Panc1 (cell line): Measurements from ENCODE around the gene CPEB2. TPM values are rescaled to one million over a fixed set of nuclear protein-coding genes. Genes with fewer than 3 reads are reported as not detected.

Source experiments
- ATAC-seq: fragments of 200-7000 bp; cut with Tn5 transposase; 2 replicates; pipeline ENCODE4 v1.9.1; 2020; ENCODE audit warnings: mild to moderate bottlenecking, moderate library complexity
- BruUV-seq: library from RNA; stranded (reverse); fragments of 400-500 nt; replicated peaks from 2 replicates; lab custom pipeline; 2021; lab: Mats Ljungman, UMichigan
- CTCF ChIA-PET: fragments of 300-600 bp; sonication (Branson Sonifier 250); formaldehyde crosslinking; loops from one replicate; lab custom pipeline; 2022; ENCODE audit warnings: antibody characterized with exemption; lab: Charles Lee
- POLR2A ChIA-PET: fragments of 300-600 bp; sonication (Branson Sonifier 250); formaldehyde crosslinking; loops from one replicate; lab custom pipeline; 2022; ENCODE audit warnings: antibody characterized with exemption; lab: Charles Lee
- DNase-seq: peaks from one replicate; pipeline ENCODE4 v3.0.0-alpha.2; 2010; ENCODE audit warnings: low read depth, low spot score
- H3K27ac ChIP-seq: 2 replicates; pipeline ENCODE4 v1.5.1; 2011; ENCODE audit warnings: mild to moderate bottlenecking, low read length, inconsistent platforms
- H3K27me3 ChIP-seq: fragments of 200-500 bp; sonication (Bioruptor generic); 2 replicates; pipeline ENCODE4 v1.6.0; 2014; ENCODE audit warnings: low read length, inconsistent platforms; ENCODE audit not compliant: control insufficient read depth, insufficient read depth
- H3K36me3 ChIP-seq: fragments of 200-500 bp; sonication (Bioruptor generic); 2 replicates; pipeline ENCODE4 v1.5.1; 2014; ENCODE audit warnings: inconsistent platforms, mild to moderate bottlenecking, low read length, moderate library complexity; ENCODE audit not compliant: control insufficient read depth, insufficient read depth
- H3K4me1 ChIP-seq: 2 replicates; pipeline ENCODE4 v1.5.1; 2011; ENCODE audit warnings: inconsistent platforms, mild to moderate bottlenecking, low read length, moderate library complexity; ENCODE audit not compliant: control insufficient read depth, insufficient read depth
- H3K4me3 ChIP-seq, 2 experiments: 2 replicates each; pipeline ENCODE4 v1.5.1; 2011 to 2012; ENCODE audit warnings: low read depth in 2 of 2, low read length in 2 of 2, mild to moderate bottlenecking in 2 of 2, inconsistent platforms in 1 of 2, moderate library complexity in 1 of 2
- H3K9me3 ChIP-seq: fragments of 200-500 bp; sonication (Bioruptor generic); 2 replicates; pipeline ENCODE4 v1.5.1; 2014; ENCODE audit warnings: low read depth, mild to moderate bottlenecking, inconsistent platforms, low read length, moderate library complexity; ENCODE audit not compliant: control insufficient read depth, insufficient read depth
- CTCF ChIP-seq: fragments of 450-650 bp; IDR thresholded peaks from 2 replicates; pipeline ENCODE4 v1.5.1; 2017; ENCODE audit warnings: mild to moderate bottlenecking
- POLR2AphosphoS5 ChIP-seq: IDR thresholded peaks from 2 replicates; pipeline ENCODE4 v1.6.1; 2012; ENCODE audit warnings: mild to moderate bottlenecking, low read depth, low read length, moderate library complexity
- REST ChIP-seq, 2 experiments: IDR thresholded peaks; 2 replicates each; pipeline ENCODE4 v1.6.1; 2011 to 2012; ENCODE audit warnings: low read depth in 2 of 2, control low read depth in 1 of 2, low read length in 1 of 2, mild to moderate bottlenecking in 1 of 2, moderate library complexity in 1 of 2; ENCODE audit not compliant: insufficient read depth in 1 of 2
- SIN3A ChIP-seq: IDR thresholded peaks from 2 replicates; pipeline ENCODE4 v1.6.1; 2012; ENCODE audit warnings: low read depth, mild to moderate bottlenecking, low read length, moderate library complexity, borderline replicate concordance; ENCODE audit not compliant: insufficient read depth
- TCF7L2 ChIP-seq: IDR thresholded peaks from 2 replicates; pipeline ENCODE4 v1.6.1; 2011; ENCODE audit warnings: mild to moderate bottlenecking, low read depth, low read length, inconsistent platforms
- in situ Hi-C: cut with HindIII; loops from 2 replicates; pipeline ENCODE4 v1.10.0; 2016; ENCODE audit warnings: low sequenced_read_pairs, low pct_unique_long_range_greater_than_20kb
- intact Hi-C: fragments of 100-400 bp; cut with micrococcal nuclease; formaldehyde crosslinking; loops from one replicate; pipeline ENCODE4 v1.10.0; 2022; ENCODE audit not compliant: unreplicated experiment
- total RNA-seq: library from RNA; stranded (reverse); gene quantifications from one replicate; pipeline ENCODE4 v1.2.1, GENCODE V29; 2021; ENCODE audit not compliant: unreplicated experiment

CPEB2 gene
- total RNA-seq, 1 experiment from 2014 or later: 7.2 TPM

- Histone ChIP-seq H3K27me3 (no peaks in the 10 kb centered on the region), H3K4me1 (no peaks in the 10 kb centered on the region), H3K36me3 (no peaks in the 10 kb centered on the region), H3K27ac (no peak overlapping the region), H3K4me3 (no peak overlapping the region), H3K9me3 (no peaks in the 10 kb centered on the region)
- ChIA-PET POLR2A (no interaction called here), CTCF (no interaction called here)
- BruUV-seq: no TSS peak
- TF ChIP-seq REST (IDR thresholded peaks at IDR 0.05; ENCODE audit: insufficient read depth in 1 of 2, low read depth in 2 of 2, low read length in 1 of 2) (no peak), CTCF (no peak), POLR2AphosphoS5 (no peak), TCF7L2 (no peak), SIN3A (no peak)
- intact Hi-C loops: no loop called here
- no peak for ATAC-seq
- in situ Hi-C loops: loop anchor here (25.0 kb wide), 1 partner anchor 122 kb away; no protein-coding TSS in a partner anchor
- no peak for DNase-seq
Observed at GRCh38 chr4:14984448-14984847, 17.8 kb upstream of the CPEB2 start.

GRCh38 chr4:14985161-14985560 is 17.1 kb upstream of the CPEB2 start:
- in situ Hi-C loops (loop anchor here (25.0 kb wide), 1 partner anchor 123 kb away; no protein-coding TSS in a partner anchor), intact Hi-C loops (no loop called here)
- POLR2A ChIA-PET: no interaction called here
- ATAC-seq (no peak), DNase-seq (no peak)
- BruUV-seq: no TSS peak
- CTCF ChIA-PET: no interaction called here
- H3K9me3 ChIP-seq: no peaks in the 10 kb centered on the region
- no peak for TF ChIP-seq SIN3A
- no peak for TF ChIP-seq REST (IDR thresholded peaks at IDR 0.05; ENCODE audit: insufficient read depth in 1 of 2, low read depth in 2 of 2, low read length in 1 of 2)
- no peak for TF ChIP-seq CTCF
- TF ChIP-seq TCF7L2: no peak
- TF ChIP-seq POLR2AphosphoS5: no peak
- H3K27ac ChIP-seq: no peak overlapping the region
- no peaks in the 10 kb centered on the region for H3K27me3 ChIP-seq
- H3K4me1 ChIP-seq: no peaks in the 10 kb centered on the region
- no peaks in the 10 kb centered on the region for H3K36me3 ChIP-seq
- H3K4me3 ChIP-seq: no peak overlapping the region
